Endothelial cell of umbilical vein (primary cell): ENCODE data around the gene DHX16. TPM values are rescaled to one million over a fixed set of nuclear protein-coding genes. Genes with fewer than 3 reads are reported as not detected.

ENCODE experiments used
- BruUV-seq: library from RNA; stranded (reverse); fragments of 400-500 nt; replicated peaks from 2 replicates; lab custom pipeline; 2021; lab: Mats Ljungman, UMichigan
- CTCF ChIA-PET: fragments of 300-600, 350-600 bp; sonication (Branson Sonifier 250); formaldehyde crosslinking; loops from one replicate; lab custom pipeline; 2021; ENCODE audit warnings: antibody characterized with exemption, inconsistent platforms; lab: Charles Lee
- POLR2A ChIA-PET: fragments of 300-600, 350-600 bp; sonication (Branson Sonifier 250); formaldehyde crosslinking; loops from one replicate; lab custom pipeline; 2021; ENCODE audit warnings: antibody characterized with exemption, inconsistent platforms; lab: Charles Lee
- DNase-seq: peaks from one replicate; pipeline ENCODE4 v3.0.0-alpha.2; 2011; ENCODE audit warnings: low read depth, low spot score
- FAIRE-seq: peaks from 2 replicates; lab custom pipeline; 2011; peaks lifted over from hg19 to GRCh38; lab: Jason Lieb, UNC
- H2AFZ ChIP-seq: 2 replicates; pipeline ENCODE4 v1.6.0; 2012; ENCODE audit warnings: low read depth, low read length, control low read depth, inconsistent platforms
- H3K27ac ChIP-seq: 2 replicates; pipeline ENCODE4 v1.5.1; 2011; ENCODE audit warnings: low read depth, mild to moderate bottlenecking, control low read depth, low read length, moderate library complexity; ENCODE audit not compliant: insufficient read depth
- H3K27me3 ChIP-seq, 2 experiments: 2 replicates each; pipeline versions ENCODE4 v1.6.0 to v1.6.1; 2011; ENCODE audit warnings: low read length in 2 of 2, mixed read lengths in 1 of 2; ENCODE audit not compliant: control insufficient read depth in 2 of 2, insufficient read depth in 2 of 2
- H3K36me3 ChIP-seq, 2 experiments: 2 replicates in 1 of 2; 3 replicates in 1 of 2; pipeline ENCODE4 v1.5.1; 2011; ENCODE audit warnings: low read length in 2 of 2, mild to moderate bottlenecking in 1 of 2, moderate library complexity in 1 of 2; ENCODE audit not compliant: control insufficient read depth in 2 of 2, insufficient read depth in 2 of 2; ENCODE audit errors: extremely low read depth in 1 of 2
- H3K4me1 ChIP-seq: 3 replicates; pipeline ENCODE4 v1.5.1; 2011; ENCODE audit warnings: mild to moderate bottlenecking, low read length; ENCODE audit not compliant: control insufficient read depth, insufficient read depth; ENCODE audit errors: extremely low read depth
- H3K4me2 ChIP-seq: 2 replicates; pipeline ENCODE4 v1.6.1; 2011; ENCODE audit warnings: low read length, control low read depth, mixed read lengths; ENCODE audit not compliant: insufficient read depth
- H3K4me3 ChIP-seq, 3 experiments: fragments of 200-600 bp in 1 of 3; sonication (generic), shearing (Covaris generic) in 1 of 3; replicated peaks in 1 of 3; 2 replicates each; pipeline ENCODE4 v1.5.1; 2011 to 2016; ENCODE audit warnings: control low read depth in 3 of 3, low read length in 3 of 3, mild to moderate bottlenecking in 2 of 3, inconsistent platforms in 1 of 3, low read depth in 1 of 3, moderate library complexity in 1 of 3; ENCODE audit not compliant: insufficient read depth in 1 of 3
- H3K79me2 ChIP-seq: 2 replicates; pipeline ENCODE4 v1.6.0; 2012; ENCODE audit warnings: low read length, inconsistent platforms; ENCODE audit not compliant: control insufficient read depth, insufficient read depth
- H3K9ac ChIP-seq: replicated peaks from 2 replicates; pipeline ENCODE3; 2011; ENCODE audit warnings: low read length, control low read depth; ENCODE audit not compliant: insufficient read depth; ENCODE audit errors: extremely low read depth
- H3K9me1 ChIP-seq: replicated peaks from 3 replicates; pipeline ENCODE4 v1.6.0; 2011; ENCODE audit warnings: mild to moderate bottlenecking, low read length; ENCODE audit not compliant: control insufficient read depth, insufficient read depth; ENCODE audit errors: extremely low read depth
- H3K9me3 ChIP-seq: replicated peaks from 2 replicates; pipeline ENCODE4 v1.5.1; 2012; ENCODE audit warnings: low read length, inconsistent platforms; ENCODE audit not compliant: control insufficient read depth, insufficient read depth
- H4K20me1 ChIP-seq: replicated peaks from 2 replicates; pipeline ENCODE3; 2011; ENCODE audit warnings: mild to moderate bottlenecking, low read length; ENCODE audit not compliant: control insufficient read depth, insufficient read depth; ENCODE audit errors: extremely low read depth
- EZH2 ChIP-seq: IDR thresholded peaks from 2 replicates; pipeline ENCODE4 v1.6.1; 2012; ENCODE audit warnings: borderline replicate concordance, low read depth, mild to moderate bottlenecking, moderate library complexity, low read length, inconsistent platforms; ENCODE audit not compliant: severe bottlenecking
- FOS ChIP-seq: IDR thresholded peaks from 2 replicates; pipeline ENCODE4 v1.6.1; 2011; ENCODE audit warnings: mild to moderate bottlenecking, low read length, moderate library complexity, borderline replicate concordance; ENCODE audit not compliant: insufficient read depth
- GATA2 ChIP-seq: IDR thresholded peaks from 2 replicates; pipeline ENCODE4 v1.7.0; 2011; ENCODE audit warnings: low read depth, mild to moderate bottlenecking, moderate library complexity, mixed read lengths, low read length; ENCODE audit not compliant: insufficient read length, insufficient read depth
- JUN ChIP-seq: IDR thresholded peaks from 2 replicates; pipeline ENCODE4 v1.6.1; 2011; ENCODE audit warnings: borderline replicate concordance, low read depth; ENCODE audit not compliant: insufficient read length, insufficient read depth
- MYC ChIP-seq: IDR thresholded peaks from one replicate; pipeline ENCODE4 v1.6.1; 2011; ENCODE audit warnings: mild to moderate bottlenecking, low read depth, low read length
- POLR2A ChIP-seq: IDR thresholded peaks from 2 replicates; pipeline ENCODE4 v1.6.1; 2012; ENCODE audit warnings: low read depth, mild to moderate bottlenecking, control low read depth, low read length
- POLR2AphosphoS5 ChIP-seq: IDR thresholded peaks from 2 replicates; pipeline ENCODE4 v1.6.1; 2012; ENCODE audit warnings: low read depth, mild to moderate bottlenecking, control low read depth, low read length, moderate library complexity; ENCODE audit not compliant: insufficient read depth
- dilution Hi-C: fragments of 300-500 bp; cut with MboI; formaldehyde crosslinking; loops from one replicate; pipeline ENCODE4 v1.15.0; 2019; ENCODE audit warnings: low sequenced_read_pairs; ENCODE audit not compliant: extremely low pct_ligation_motif_present
- intact Hi-C: fragments of 100-400 bp; cut with micrococcal nuclease; formaldehyde crosslinking; loops from one replicate; pipeline ENCODE4 v1.10.0; 2022
- polyA plus RNA-seq, 4 experiments: library from polyadenylated mRNA; depleted of rRNA in 3 of 4; stranded (reverse) in 3 of 4; unstranded in 1 of 4; fragments of >200 nt; gene quantifications; 2 replicates each; pipeline versions ENCODE4 v1.2.1 to v1.2.3, GENCODE V29; 2011 to 2012; ENCODE audit warnings: missing spikeins in 1 of 4
- total RNA-seq: library from RNA; stranded (reverse); gene quantifications from 2 replicates; pipeline ENCODE4 v1.2.3, GENCODE V29; 2021
- TF ChIP-seq, protein P1 (sequence below), 2 donors: IDR thresholded peaks; 1 replicate in 1 of 2; 2 replicates in 1 of 2; pipeline ENCODE4 v1.5.1; 2011; ENCODE audit warnings: low read length in 2 of 2, mild to moderate bottlenecking in 2 of 2, moderate library complexity in 2 of 2, control low read depth in 1 of 2, inconsistent platforms in 1 of 2, low read depth in 1 of 2; ENCODE audit not compliant: insufficient read depth in 1 of 2; ENCODE audit errors: extremely low read depth in 1 of 2
- TF ChIP-seq, protein P2 (sequence below): IDR thresholded peaks from 2 replicates; pipeline ENCODE4 v1.6.1; 2011; ENCODE audit not compliant: insufficient read depth, insufficient read length

Gene DHX16
- total and polyA plus RNA-seq, 2 donors (not counting 3 experiments of a cell fraction or from before 2014, with no cell fraction given): 38.2 to 66.5 TPM

GRCh38 chr6:30611150-30611855 lies 61.5 kb downstream of the DHX16 start:
- ChIA-PET POLR2A (interaction anchor here (1.6 to 4.1 kb wide), 2 partner anchors 12 to 129 kb away, joined by 5 to 63 read pairs; no protein-coding TSS in a partner anchor), CTCF (interaction anchor here (0.6 to 4.5 kb wide), 9 partner anchors 11 to 129 kb away, joined by 3 to 47 read pairs (median 4); no protein-coding TSS in a partner anchor)
- Histone ChIP-seq H3K36me3 (peaks cover 17 to 18% of the 10 kb centered on the region in 2 experiments), H3K4me2 (no peak overlapping the region), H3K4me1 (peaks cover 16% of the 10 kb centered on the region), H4K20me1 (no peaks in the 10 kb centered on the region), H3K9ac (no peak overlapping the region), H3K27me3 (no peaks in the 10 kb centered on the region), H2AFZ (no peak overlapping the region), H3K4me3 (no peak overlapping the region), H3K79me2 (peaks cover 21% of the 10 kb centered on the region), H3K27ac (no peak overlapping the region), H3K9me3 (no peaks in the 10 kb centered on the region), H3K9me1 (no peaks in the 10 kb centered on the region)
- no peak for TF ChIP-seq GATA2
- intact Hi-C loops: loop anchor here (5.0 kb wide), 1 partner anchor 129 kb away; no protein-coding TSS in a partner anchor
- no peak for DNase-seq
- no TSS peak for BruUV-seq
- dilution Hi-C loops: no loop called here
- no peak for FAIRE-seq

DNA sequence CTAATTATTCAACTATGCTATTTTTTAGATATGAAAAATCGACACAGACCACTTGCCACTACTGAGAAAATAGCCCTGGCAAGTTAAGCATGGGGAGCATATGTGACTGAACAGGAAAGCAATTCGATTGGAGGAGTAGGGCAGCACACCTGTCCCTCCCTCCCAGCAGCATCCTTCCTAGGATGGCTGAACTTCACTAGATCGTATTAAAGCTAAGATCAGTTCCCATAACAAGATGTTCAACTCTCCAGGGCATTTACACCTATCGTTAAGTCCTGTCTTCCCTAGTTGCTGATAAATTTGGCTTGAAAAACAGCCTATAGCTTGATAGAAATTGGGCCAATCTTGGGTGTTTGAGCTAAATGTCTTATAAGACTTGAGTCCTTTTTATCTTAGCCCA lies 62.7 kb downstream of the DHX16 start:
- DNase-seq (no peak), FAIRE-seq (no peak)
- no peaks in the 10 kb centered on the region for H3K9me1 ChIP-seq
- no peaks in the 10 kb centered on the region for H3K27me3 ChIP-seq
- no peak overlapping the region for H3K4me3 ChIP-seq
- H3K4me2 ChIP-seq: no peak overlapping the region
- no peaks in the 10 kb centered on the region for H3K9me3 ChIP-seq
- H3K36me3 ChIP-seq: peaks cover 21 to 22% of the 10 kb centered on the region in 2 experiments
- no peaks in the 10 kb centered on the region for H4K20me1 ChIP-seq
- no peak overlapping the region for H3K9ac ChIP-seq
- no TSS peak for BruUV-seq
- CTCF ChIA-PET: interaction anchor here (0.9 to 1.3 kb wide), 3 partner anchors 10 to 121 kb away, joined by 3 to 4 read pairs (median 4); no protein-coding TSS in a partner anchor
- TF ChIP-seq JUN (no peak), POLR2A (no peak), MYC (no peak), EZH2 (no peak), FOS (no peak), GATA2 (no peak), POLR2AphosphoS5 (no peak)
- TF ChIP-seq, protein P1, sequence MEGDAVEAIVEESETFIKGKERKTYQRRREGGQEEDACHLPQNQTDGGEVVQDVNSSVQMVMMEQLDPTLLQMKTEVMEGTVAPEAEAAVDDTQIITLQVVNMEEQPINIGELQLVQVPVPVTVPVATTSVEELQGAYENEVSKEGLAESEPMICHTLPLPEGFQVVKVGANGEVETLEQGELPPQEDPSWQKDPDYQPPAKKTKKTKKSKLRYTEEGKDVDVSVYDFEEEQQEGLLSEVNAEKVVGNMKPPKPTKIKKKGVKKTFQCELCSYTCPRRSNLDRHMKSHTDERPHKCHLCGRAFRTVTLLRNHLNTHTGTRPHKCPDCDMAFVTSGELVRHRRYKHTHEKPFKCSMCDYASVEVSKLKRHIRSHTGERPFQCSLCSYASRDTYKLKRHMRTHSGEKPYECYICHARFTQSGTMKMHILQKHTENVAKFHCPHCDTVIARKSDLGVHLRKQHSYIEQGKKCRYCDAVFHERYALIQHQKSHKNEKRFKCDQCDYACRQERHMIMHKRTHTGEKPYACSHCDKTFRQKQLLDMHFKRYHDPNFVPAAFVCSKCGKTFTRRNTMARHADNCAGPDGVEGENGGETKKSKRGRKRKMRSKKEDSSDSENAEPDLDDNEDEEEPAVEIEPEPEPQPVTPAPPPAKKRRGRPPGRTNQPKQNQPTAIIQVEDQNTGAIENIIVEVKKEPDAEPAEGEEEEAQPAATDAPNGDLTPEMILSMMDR (IDR thresholded peaks at IDR 0.05; ENCODE audit: extremely low read depth in 1 of 2, insufficient read depth in 1 of 2, low read depth in 1 of 2, low read length in 2 of 2): no peak
- TF ChIP-seq, protein P2, sequence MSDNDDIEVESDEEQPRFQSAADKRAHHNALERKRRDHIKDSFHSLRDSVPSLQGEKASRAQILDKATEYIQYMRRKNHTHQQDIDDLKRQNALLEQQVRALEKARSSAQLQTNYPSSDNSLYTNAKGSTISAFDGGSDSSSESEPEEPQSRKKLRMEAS: no peak
- H2AFZ ChIP-seq: no peak overlapping the region
- dilution Hi-C loops: no loop called here
- POLR2A ChIA-PET: no interaction called here
- intact Hi-C loops: loop anchor here (5.0 kb wide), 1 partner anchor 128 kb away; no protein-coding TSS in a partner anchor
- no peak overlapping the region for H3K27ac ChIP-seq
- peaks cover 12% of the 10 kb centered on the region for H3K79me2 ChIP-seq
- H3K4me1 ChIP-seq: peaks cover 16% of the 10 kb centered on the region
